HepG2 (cell line): ENCODE data around the gene CCT3. TPM values are rescaled to one million over a fixed set of nuclear protein-coding genes. Genes with fewer than 3 reads are reported as not detected.

ENCODE experiments used
- ATAC-seq: fragments of 200-7000 bp; cut with Tn5 transposase; 3 replicates; pipeline ENCODE4 v1.9.1; 2020; ENCODE audit warnings: mild to moderate bottlenecking, moderate library complexity
- BruUV-seq: library from RNA; stranded (reverse); fragments of 400-500 nt; replicated peaks from 2 replicates; lab custom pipeline; 2021; lab: Mats Ljungman, UMichigan
- CTCF ChIA-PET: fragments of 300-600 bp; formaldehyde crosslinking; extraction: SDS; loops from one replicate; lab custom pipeline; 2021; ENCODE audit warnings: low total read pairs, inconsistent platforms, low intra/inter-chr PET ratio; lab: Yijun Ruan, JAX
- POLR2A ChIA-PET: fragments of 350-600 bp; sonication (Branson Sonifier 250); formaldehyde crosslinking; loops from one replicate; lab custom pipeline; 2020; ENCODE audit warnings: antibody characterized with exemption, inconsistent platforms; lab: Yijun Ruan, JAX
- DNase-seq: peaks from one replicate; pipeline ENCODE4 v3.0.0-alpha.2; 2015; ENCODE audit warnings: low spot score
- FAIRE-seq: peaks from 3 replicates; lab custom pipeline; 2011; peaks lifted over from hg19 to GRCh38; lab: Jason Lieb, UNC
- H2AFZ ChIP-seq: one replicate; pipeline ENCODE4 v1.6.1; 2011; ENCODE audit warnings: low read length, inconsistent platforms
- H3K27ac ChIP-seq: fragments of 300-600 bp; 3 replicates; pipeline ENCODE4 v1.8.0; 2011; ENCODE audit warnings: mixed run types, mild to moderate bottlenecking, mixed read lengths, low read length, inconsistent platforms; ENCODE audit not compliant: insufficient read depth; ENCODE audit errors: extremely low read length
- H3K27me3 ChIP-seq, 2 experiments: fragments of 200-600 bp in 1 of 2; 2 replicates in 1 of 2; 3 replicates in 1 of 2; pipeline versions ENCODE4 v1.6.0 to v1.8.0; 2011; ENCODE audit warnings: low read length in 2 of 2, mild to moderate bottlenecking in 2 of 2, moderate library complexity in 2 of 2, inconsistent platforms in 1 of 2; ENCODE audit not compliant: insufficient read depth in 2 of 2, control insufficient read depth in 1 of 2
- H3K36me3 ChIP-seq, 2 experiments: fragments of 200-600 bp in 1 of 2; replicated peaks in 1 of 2; 2 replicates in 1 of 2; 3 replicates in 1 of 2; pipeline versions ENCODE4 v1.5.1 to v1.8.0; 2011; ENCODE audit warnings: low read length in 2 of 2, inconsistent platforms in 1 of 2; ENCODE audit not compliant: insufficient read depth in 2 of 2, control insufficient read depth in 1 of 2
- H3K4me1 ChIP-seq: 2 replicates; pipeline ENCODE4 v1.5.1; 2012; ENCODE audit warnings: low read length, inconsistent platforms; ENCODE audit not compliant: insufficient read depth
- H3K4me2 ChIP-seq: 2 replicates; pipeline ENCODE4 v1.6.0; 2011; ENCODE audit warnings: low read depth, low read length, inconsistent platforms
- H3K4me3 ChIP-seq, 3 experiments: fragments of 200-600 bp in 1 of 3; sonication (generic), shearing (Covaris generic) in 1 of 3; replicated peaks in 1 of 3; 2 replicates each; pipeline ENCODE4 v1.5.1; 2011 to 2016; ENCODE audit warnings: low read length in 3 of 3, inconsistent platforms in 2 of 3, low read depth in 2 of 3, mild to moderate bottlenecking in 2 of 3, control low read depth in 1 of 3, mixed read lengths in 1 of 3; ENCODE audit not compliant: insufficient read depth in 1 of 3
- H3K79me2 ChIP-seq: one replicate; pipeline ENCODE4 v1.6.1; 2011; ENCODE audit warnings: low read length, inconsistent platforms; ENCODE audit not compliant: insufficient read depth
- H3K9ac ChIP-seq: 2 replicates; pipeline ENCODE4 v1.6.0; 2011; ENCODE audit warnings: mild to moderate bottlenecking, low read depth, low read length, inconsistent platforms; ENCODE audit not compliant: insufficient read depth
- H3K9me3 ChIP-seq: 2 replicates; pipeline ENCODE4 v1.5.1; 2012; ENCODE audit warnings: mild to moderate bottlenecking, low read length
- H4K20me1 ChIP-seq: 2 replicates; pipeline ENCODE4 v1.6.0; 2011; ENCODE audit warnings: inconsistent platforms, mild to moderate bottlenecking, low read length, moderate library complexity; ENCODE audit not compliant: insufficient read depth
- ARNT2 ChIP-seq: sonication (generic); formaldehyde crosslinking; IDR thresholded peaks from 2 replicates; pipeline ENCODE4 v1.8.0; 2022; ENCODE audit warnings: mild to moderate bottlenecking, low read depth, missing genetic modification reagents, moderate library complexity
- HES4 ChIP-seq: sonication (generic); formaldehyde crosslinking; IDR thresholded peaks from 2 replicates; pipeline ENCODE4 v1.9.0; 2021; ENCODE audit warnings: mild to moderate bottlenecking, missing genetic modification reagents, borderline replicate concordance
- HNRNPH1 ChIP-seq: fragments of 200-400 bp; formaldehyde crosslinking; optimal IDR thresholded peaks from 2 replicates; pipeline ENCODE3; 2017; ENCODE audit warnings: mild to moderate bottlenecking, low read depth, low read length
- RBM22 ChIP-seq: fragments of 200-400 bp; formaldehyde crosslinking; optimal IDR thresholded peaks from 2 replicates; pipeline ENCODE3; 2017; ENCODE audit warnings: mild to moderate bottlenecking, low read length, moderate library complexity
- ZNF224 ChIP-seq: sonication (generic); formaldehyde crosslinking; IDR thresholded peaks from 2 replicates; pipeline ENCODE4 v1.5.0; 2020; ENCODE audit warnings: mild to moderate bottlenecking, missing genetic modification reagents
- WGBS: methylation state at CpG from one replicate; pipeline ENCODE4 v1.1.6; 2017; ENCODE audit warnings: low lambda C conversion rate; 5-methylcytosine and 5-hydroxymethylcytosine counted together
- in situ Hi-C: cut with HindIII; loops from 2 replicates; pipeline ENCODE4 v1.10.0; 2017; ENCODE audit warnings: low pct_unique_long_range_greater_than_20kb; ENCODE audit not compliant: extremely low pct_ligation_motif_present
- intact Hi-C: fragments of 100-400 bp; cut with micrococcal nuclease; formaldehyde crosslinking; loops from one replicate; pipeline ENCODE4 v1.10.0; 2022; ENCODE audit not compliant: unreplicated experiment
- polyA plus RNA-seq, 8 experiments: library from polyadenylated mRNA; depleted of rRNA in 3 of 8; stranded (reverse) in 7 of 8; unstranded in 1 of 8; fragments of >200 nt; fragmentation: Illumina TruSeq in 4 of 8; extraction: Trizol in 4 of 8; gene quantifications; 2 replicates each; pipeline versions ENCODE4 v1.2.1 to v1.2.3, GENCODE V29; 2011 to 2016; ENCODE audit warnings: low read depth in 4 of 8, missing spikeins in 1 of 8, mixed read lengths in 1 of 8; ENCODE audit not compliant: insufficient read depth in 1 of 8
- total RNA-seq, 5 experiments: library from RNA; depleted of rRNA; stranded (reverse); fragments of >200 nt; fragmentation: Illumina TruSeq; extraction: Trizol; gene quantifications; 2 replicates each; pipeline ENCODE4 v1.2.3, GENCODE V29; 2016; ENCODE audit warnings: low read depth in 1 of 5
- TF ChIP-seq, protein P1 (sequence below): IDR thresholded peaks from 2 replicates; pipeline ENCODE4 v1.6.1; 2012; ENCODE audit warnings: low read length, improper control_type of control experiment
- TF ChIP-seq, protein P2 (sequence below): IDR thresholded peaks from 2 replicates; pipeline ENCODE4 v1.6.1; 2016; ENCODE audit warnings: low read depth, control low read depth
- TF ChIP-seq, protein P3 (sequence below): sonication (generic); formaldehyde crosslinking; IDR thresholded peaks from 2 replicates; pipeline ENCODE4 v1.5.1; 2020; ENCODE audit warnings: missing genetic modification reagents, mild to moderate bottlenecking, borderline replicate concordance
- TF ChIP-seq, protein P4 (sequence below): IDR thresholded peaks from 2 replicates; pipeline ENCODE4 v1.6.1; 2012; ENCODE audit warnings: inconsistent platforms
- TF ChIP-seq, protein P5 (sequence below): sonication (generic); formaldehyde crosslinking; IDR thresholded peaks from 2 replicates; pipeline ENCODE4 v1.5.1; 2020; ENCODE audit warnings: missing genetic modification reagents, mild to moderate bottlenecking, borderline replicate concordance
- TF ChIP-seq, protein P6 (sequence below): IDR thresholded peaks from 2 replicates; pipeline ENCODE4 v1.6.1; 2012; ENCODE audit warnings: low read depth, low read length, improper control_type of control experiment

Gene CCT3
- total and polyA plus RNA-seq, 2 of the 13 experiments (the other 11 are each of a cell fraction or from before 2014, with no cell fraction given) = 319 to 615 TPM

DNA sequence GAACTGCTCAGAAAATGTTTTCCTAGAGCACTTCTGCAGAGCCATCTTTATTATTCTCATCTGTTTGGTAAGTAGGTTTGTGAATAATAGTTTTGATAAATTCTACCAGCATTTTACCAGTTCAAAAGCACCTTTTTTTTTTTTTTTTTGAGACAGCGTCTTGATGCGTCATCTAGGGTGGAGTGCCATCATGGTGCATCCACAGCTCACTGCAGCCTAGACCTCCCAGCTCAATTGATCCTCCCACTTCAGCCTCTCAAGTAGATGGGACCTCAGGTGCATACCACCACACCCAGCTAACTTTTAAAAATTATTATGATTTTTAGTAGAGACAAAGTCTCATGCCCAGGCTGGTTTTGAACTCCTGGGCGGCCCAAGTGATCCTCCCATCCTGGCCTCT is 21.2 kb upstream of the CCT3 start:
- H3K36me3 ChIP-seq = no peaks in the 10 kb centered on the region
- H3K4me2 ChIP-seq = no peak overlapping the region
- H2AFZ ChIP-seq = no peak overlapping the region
- BruUV-seq = no TSS peak
- no peak overlapping the region for H3K9ac ChIP-seq
- in situ Hi-C loops = loop anchor here (10.0 kb wide), 1 partner anchor 86 kb away; no protein-coding TSS in a partner anchor
- H3K4me3 ChIP-seq = no peak overlapping the region
- no peak overlapping the region for H3K27ac ChIP-seq
- peaks cover 46% of the 10 kb centered on the region for H3K4me1 ChIP-seq
- DNase-seq (no peak), FAIRE-seq (no peak), ATAC-seq (no peak)
- H3K79me2 ChIP-seq = no peaks in the 10 kb centered on the region
- ChIA-PET CTCF (no interaction called here), POLR2A (interaction anchor here (1.0 to 5.8 kb wide), 2 partner anchors 13 to 77 kb away, joined by 4 to 46 read pairs; no protein-coding TSS in a partner anchor)
- 93% methylated on average over 3 of the region's 3 CpGs for WGBS
- intact Hi-C loops = no loop called here
- H3K9me3 ChIP-seq = no peaks in the 10 kb centered on the region
- no peaks in the 10 kb centered on the region for H3K27me3 ChIP-seq
- no peaks in the 10 kb centered on the region for H4K20me1 ChIP-seq
- no peak for TF ChIP-seq ARNT2 (CRISPR knock-in tag)
- TF ChIP-seq, protein P1, sequence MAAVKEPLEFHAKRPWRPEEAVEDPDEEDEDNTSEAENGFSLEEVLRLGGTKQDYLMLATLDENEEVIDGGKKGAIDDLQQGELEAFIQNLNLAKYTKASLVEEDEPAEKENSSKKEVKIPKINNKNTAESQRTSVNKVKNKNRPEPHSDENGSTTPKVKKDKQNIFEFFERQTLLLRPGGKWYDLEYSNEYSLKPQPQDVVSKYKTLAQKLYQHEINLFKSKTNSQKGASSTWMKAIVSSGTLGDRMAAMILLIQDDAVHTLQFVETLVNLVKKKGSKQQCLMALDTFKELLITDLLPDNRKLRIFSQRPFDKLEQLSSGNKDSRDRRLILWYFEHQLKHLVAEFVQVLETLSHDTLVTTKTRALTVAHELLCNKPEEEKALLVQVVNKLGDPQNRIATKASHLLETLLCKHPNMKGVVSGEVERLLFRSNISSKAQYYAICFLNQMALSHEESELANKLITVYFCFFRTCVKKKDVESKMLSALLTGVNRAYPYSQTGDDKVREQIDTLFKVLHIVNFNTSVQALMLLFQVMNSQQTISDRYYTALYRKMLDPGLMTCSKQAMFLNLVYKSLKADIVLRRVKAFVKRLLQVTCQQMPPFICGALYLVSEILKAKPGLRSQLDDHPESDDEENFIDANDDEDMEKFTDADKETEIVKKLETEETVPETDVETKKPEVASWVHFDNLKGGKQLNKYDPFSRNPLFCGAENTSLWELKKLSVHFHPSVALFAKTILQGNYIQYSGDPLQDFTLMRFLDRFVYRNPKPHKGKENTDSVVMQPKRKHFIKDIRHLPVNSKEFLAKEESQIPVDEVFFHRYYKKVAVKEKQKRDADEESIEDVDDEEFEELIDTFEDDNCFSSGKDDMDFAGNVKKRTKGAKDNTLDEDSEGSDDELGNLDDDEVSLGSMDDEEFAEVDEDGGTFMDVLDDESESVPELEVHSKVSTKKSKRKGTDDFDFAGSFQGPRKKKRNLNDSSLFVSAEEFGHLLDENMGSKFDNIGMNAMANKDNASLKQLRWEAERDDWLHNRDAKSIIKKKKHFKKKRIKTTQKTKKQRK = no peak
- TF ChIP-seq RBM22 = no peak
- TF ChIP-seq HES4 = no peak
- TF ChIP-seq, protein P2, sequence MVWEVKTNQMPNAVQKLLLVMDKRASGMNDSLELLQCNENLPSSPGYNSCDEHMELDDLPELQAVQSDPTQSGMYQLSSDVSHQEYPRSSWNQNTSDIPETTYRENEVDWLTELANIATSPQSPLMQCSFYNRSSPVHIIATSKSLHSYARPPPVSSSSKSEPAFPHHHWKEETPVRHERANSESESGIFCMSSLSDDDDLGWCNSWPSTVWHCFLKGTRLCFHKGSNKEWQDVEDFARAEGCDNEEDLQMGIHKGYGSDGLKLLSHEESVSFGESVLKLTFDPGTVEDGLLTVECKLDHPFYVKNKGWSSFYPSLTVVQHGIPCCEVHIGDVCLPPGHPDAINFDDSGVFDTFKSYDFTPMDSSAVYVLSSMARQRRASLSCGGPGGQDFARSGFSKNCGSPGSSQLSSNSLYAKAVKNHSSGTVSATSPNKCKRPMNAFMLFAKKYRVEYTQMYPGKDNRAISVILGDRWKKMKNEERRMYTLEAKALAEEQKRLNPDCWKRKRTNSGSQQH (CRISPR knock-in tag) = no peak
- TF ChIP-seq, protein P3, sequence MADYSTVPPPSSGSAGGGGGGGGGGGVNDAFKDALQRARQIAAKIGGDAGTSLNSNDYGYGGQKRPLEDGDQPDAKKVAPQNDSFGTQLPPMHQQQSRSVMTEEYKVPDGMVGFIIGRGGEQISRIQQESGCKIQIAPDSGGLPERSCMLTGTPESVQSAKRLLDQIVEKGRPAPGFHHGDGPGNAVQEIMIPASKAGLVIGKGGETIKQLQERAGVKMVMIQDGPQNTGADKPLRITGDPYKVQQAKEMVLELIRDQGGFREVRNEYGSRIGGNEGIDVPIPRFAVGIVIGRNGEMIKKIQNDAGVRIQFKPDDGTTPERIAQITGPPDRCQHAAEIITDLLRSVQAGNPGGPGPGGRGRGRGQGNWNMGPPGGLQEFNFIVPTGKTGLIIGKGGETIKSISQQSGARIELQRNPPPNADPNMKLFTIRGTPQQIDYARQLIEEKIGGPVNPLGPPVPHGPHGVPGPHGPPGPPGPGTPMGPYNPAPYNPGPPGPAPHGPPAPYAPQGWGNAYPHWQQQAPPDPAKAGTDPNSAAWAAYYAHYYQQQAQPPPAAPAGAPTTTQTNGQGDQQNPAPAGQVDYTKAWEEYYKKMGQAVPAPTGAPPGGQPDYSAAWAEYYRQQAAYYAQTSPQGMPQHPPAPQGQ (CRISPR knock-in tag) = no peak
- TF ChIP-seq, protein P4, sequence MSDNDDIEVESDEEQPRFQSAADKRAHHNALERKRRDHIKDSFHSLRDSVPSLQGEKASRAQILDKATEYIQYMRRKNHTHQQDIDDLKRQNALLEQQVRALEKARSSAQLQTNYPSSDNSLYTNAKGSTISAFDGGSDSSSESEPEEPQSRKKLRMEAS = no peak
- no peak for TF ChIP-seq ZNF224 (CRISPR knock-in tag)
- TF ChIP-seq, protein P5, sequence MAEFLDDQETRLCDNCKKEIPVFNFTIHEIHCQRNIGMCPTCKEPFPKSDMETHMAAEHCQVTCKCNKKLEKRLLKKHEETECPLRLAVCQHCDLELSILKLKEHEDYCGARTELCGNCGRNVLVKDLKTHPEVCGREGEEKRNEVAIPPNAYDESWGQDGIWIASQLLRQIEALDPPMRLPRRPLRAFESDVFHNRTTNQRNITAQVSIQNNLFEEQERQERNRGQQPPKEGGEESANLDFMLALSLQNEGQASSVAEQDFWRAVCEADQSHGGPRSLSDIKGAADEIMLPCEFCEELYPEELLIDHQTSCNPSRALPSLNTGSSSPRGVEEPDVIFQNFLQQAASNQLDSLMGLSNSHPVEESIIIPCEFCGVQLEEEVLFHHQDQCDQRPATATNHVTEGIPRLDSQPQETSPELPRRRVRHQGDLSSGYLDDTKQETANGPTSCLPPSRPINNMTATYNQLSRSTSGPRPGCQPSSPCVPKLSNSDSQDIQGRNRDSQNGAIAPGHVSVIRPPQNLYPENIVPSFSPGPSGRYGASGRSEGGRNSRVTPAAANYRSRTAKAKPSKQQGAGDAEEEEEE = no peak
- TF ChIP-seq HNRNPH1 = no peak
- TF ChIP-seq, protein P6, sequence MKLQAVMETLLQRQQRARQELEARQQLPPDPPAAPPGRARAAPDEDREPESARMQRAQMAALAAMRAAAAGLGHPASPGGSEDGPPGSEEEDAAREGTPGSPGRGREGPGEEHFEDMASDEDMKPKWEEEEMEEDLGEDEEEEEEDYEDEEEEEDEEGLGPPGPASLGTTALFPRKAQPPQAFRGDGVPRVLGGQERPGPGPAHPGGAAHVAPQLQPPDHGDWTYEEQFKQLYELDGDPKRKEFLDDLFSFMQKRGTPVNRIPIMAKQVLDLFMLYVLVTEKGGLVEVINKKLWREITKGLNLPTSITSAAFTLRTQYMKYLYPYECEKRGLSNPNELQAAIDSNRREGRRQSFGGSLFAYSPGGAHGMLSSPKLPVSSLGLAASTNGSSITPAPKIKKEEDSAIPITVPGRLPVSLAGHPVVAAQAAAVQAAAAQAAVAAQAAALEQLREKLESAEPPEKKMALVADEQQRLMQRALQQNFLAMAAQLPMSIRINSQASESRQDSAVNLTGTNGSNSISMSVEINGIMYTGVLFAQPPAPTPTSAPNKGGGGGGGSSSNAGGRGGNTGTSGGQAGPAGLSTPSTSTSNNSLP = no peak
